ENCODE results near the gene PLCB1.
"Not testable (repeated sequence)": the region's sequence is repeated elsewhere in the genome, so short reads cannot be mapped to it uniquely, and the experiment has no call there.

Gene PLCB1

DNA sequence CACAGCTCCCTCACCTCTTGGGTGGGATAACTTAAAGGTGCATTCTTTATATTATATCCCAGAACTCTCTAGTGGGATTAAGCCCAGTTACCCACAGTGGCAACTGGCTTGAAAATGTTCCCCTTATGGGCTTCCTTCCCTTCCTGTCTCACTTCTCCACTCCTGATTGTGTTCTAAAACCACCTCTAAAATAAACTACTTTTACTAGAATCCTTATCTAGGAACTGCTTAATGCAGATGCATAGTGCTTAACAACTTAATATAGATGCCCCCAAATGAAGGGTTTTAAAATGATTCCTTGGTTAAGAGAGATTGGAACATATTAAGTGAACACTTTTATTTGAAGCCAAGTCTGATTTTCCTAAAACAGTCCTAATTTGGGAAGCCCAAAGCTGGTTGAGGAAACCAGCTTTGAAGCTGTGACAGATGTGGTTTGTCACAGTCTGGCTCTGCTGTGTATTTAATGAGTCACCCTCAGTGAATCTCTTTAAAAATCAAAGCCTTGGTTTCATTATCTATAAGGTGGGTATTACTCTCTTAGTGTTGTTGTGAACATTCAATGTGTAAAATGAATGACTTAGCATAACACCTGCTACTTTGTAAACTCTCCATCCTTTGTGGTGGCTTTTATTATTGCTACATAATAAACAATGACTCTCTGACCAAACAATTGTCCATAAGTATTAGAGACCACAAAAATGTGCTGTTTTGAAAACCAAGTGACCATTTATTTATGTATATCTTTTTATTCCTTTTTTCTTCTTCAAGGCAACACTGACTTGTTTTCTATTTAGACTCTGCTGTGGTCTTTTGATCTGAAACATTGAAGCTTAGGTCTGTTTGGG lies 24.4 kb downstream of the PLCB1 start:
- no peak for FAIRE-seq

DNA sequence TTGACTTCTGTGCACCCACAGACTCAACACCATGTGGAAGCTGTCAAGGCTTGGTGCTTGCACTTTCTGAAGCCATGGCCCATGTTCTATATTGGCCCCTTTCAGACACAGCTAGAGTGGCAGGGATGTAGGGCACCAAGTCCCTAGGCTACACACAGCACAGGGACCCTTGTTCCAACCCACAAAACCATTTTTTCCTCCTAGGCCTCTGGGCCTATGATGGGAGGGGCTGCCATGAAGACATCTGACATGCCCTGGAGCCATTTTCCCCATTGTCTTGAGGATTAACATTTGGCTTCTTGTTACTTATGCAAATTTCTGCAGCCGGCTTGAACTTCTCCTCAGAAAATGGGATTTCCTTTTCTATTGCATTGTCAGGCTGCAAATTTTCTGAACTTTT lies 27.2 kb downstream of the PLCB1 start:
- FAIRE-seq = not testable (repeated sequence)

DNA sequence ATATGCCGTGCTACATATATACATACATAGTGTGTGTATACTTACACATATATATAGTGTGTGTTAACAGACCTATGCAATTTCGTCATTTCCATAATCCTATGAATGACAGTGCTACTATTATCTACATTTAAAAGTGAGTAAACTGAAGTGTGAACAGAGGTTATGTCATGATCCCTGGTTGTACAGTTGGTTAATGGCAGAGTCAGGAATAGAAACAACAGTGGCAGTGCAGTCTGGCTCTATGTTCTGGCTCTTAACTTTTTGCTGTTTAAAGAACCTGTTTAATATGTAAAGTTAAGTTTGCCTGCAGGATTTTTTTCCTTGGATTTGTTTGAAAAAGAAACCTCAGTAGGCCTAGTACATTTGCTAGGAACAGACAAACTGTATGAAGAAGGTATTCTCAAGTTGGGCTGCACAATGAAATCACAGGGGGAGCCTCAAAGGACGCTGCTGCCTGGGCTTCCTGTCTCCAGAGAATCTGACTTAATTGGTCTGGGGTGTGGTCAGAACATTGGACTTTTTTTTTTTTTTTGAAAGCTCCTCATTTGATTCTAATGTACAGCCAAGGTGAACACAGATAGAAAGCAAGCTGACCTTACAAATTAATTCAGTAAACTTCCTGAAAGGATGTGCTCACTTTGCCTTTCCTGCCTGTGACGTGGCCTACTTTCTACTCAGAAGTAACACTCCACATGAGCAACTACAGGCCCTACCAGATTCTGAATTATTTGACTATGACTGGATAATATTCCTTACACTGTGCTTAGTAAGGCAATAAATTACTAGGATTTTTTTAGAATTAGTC lies 29.4 kb downstream of the PLCB1 start:
- no peak for FAIRE-seq

- FAIRE-seq = no peak
Observed at GRCh38 chr20:8162610-8163009, 30.5 kb downstream of the PLCB1 start.

DNA sequence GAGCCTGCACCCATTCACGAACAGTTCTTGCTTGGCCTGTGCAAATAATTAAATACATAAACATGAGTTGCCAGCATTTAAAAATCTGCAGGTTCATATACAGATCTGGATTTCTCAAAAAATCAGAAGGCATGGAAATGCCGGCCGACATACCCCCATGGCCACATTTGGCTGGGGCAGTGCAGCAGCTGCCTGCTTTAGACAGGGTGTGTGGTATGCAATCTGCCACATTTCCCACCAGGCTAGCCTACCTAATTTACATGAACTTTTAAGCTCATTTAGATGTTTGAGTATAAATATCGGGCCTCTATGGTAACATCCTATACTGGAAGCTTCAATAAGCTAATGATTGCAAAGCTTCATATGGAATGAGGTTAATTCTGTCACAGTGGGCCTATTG lies 31.5 kb downstream of the PLCB1 start:
- FAIRE-seq = no peak

DNA sequence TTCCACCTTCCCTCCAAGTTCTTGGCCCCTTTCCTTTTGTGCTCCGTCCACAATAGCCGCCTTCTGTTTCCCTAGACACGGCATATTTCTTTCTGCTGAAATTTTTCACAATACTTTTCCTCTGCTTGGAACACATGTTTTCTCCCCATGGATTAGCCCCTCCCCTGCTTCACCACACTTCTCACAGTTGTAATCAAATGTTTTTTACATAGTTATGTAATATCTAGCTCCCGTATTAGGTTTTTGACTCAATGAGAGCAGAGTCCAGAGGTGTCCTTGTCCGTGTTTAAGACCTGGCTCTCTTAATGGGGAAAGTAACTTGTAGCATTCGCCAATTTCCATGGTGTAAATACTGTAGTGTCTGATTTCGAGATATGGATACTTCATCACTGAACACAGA lies 34.7 kb downstream of the PLCB1 start:
- FAIRE-seq = no peak

DNA sequence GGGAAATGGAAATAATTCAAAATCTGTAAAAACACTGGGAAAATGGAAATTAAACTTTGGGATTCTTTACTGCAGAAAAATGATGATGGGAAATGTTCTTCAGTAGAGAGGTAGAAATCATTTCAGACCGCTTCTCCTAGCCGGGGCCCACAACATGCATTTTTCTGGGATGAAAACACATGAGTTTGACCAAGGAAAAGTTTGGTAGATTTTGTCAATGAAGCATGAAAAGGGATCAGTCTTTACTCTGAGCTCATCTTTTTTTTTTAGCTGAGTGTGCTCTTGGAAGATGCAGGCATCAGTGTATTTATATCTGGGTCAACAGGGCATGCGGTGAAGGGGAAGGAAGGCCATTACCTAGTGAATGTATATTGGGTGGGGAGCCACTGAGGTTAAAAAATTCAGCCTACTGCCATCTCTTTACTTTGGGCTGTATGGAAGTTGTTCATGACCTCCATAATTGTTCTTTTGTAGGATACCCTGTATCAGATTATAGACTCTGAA lies 36.8 kb downstream of the PLCB1 start:
- no peak for FAIRE-seq

- no peak for FAIRE-seq
Observed at GRCh38 chr20:8170921-8171320, 38.9 kb downstream of the PLCB1 start.

DNA sequence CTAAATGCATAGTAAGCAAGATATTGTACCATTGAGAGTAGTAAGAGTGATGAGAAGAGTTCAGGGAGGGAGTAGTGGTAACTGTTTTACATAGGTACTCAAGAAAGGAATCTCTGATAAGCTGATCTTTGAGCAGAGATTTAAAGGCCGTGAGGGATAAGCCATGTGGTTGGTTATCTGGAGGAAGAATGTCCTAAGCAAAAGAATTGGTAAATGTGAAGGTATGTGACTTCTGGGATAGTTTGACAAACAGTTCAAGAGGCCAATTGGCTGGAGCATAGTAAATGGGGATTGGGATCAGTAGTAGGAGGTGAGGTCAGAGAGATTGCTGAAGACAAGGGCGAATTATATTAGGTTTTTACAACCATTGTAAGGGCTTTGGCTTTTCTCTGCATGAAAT lies 40.1 kb downstream of the PLCB1 start:
- no peak for FAIRE-seq

GRCh38 chr20:8175741-8176675 lies 43.9 kb downstream of the PLCB1 start:
- FAIRE-seq = no peak

GRCh38 chr20:8183526-8183925 lies 51.5 kb downstream of the PLCB1 start:
- FAIRE-seq = no peak

- FAIRE-seq = no peak
Observed at GRCh38 chr20:8187740-8188139, 55.7 kb downstream of the PLCB1 start.

DNA sequence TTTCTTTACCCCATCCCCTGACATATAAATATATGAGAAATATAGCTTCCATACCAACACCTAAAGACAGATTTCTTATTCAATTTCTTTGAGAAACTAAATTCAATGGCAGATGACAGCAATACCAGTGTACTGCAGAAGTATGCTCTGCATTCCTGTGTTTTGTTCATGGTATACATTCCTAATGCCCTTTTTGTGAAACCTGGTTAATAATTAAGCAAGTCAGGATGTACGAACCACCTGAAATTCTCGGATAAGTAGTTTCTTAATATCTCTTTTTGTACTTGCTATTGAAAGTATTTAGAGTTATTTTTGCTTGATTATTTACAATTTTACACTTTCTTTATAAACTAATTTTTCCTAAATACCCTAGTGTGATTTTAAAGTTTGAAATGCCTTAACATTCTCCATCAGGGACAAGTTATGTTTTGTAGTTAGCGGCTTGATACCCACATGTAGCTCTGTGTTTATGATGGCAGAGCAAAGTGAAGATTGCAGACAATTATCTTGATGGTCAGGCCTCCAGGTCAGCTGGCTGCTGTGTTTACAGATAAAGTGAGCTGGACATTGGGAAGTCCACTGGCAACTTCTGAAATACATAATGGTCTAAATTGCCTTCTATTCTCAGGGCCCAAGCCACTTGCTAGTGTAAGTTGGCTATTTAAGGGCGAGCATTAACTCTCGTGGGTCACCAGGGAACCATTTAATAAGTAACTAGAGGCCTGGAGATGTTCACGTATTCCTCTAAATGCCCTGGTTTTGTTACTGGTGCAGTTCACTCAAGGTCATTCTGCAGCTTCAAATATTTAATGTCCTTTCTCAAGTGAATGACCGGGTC lies 58.2 kb downstream of the PLCB1 start:
- FAIRE-seq = no peak

GRCh38 chr20:8194721-8195120 lies 62.7 kb downstream of the PLCB1 start:
- no peak for FAIRE-seq

GRCh38 chr20:8196096-8196495 lies 64.0 kb downstream of the PLCB1 start:
- no peak for FAIRE-seq

DNA sequence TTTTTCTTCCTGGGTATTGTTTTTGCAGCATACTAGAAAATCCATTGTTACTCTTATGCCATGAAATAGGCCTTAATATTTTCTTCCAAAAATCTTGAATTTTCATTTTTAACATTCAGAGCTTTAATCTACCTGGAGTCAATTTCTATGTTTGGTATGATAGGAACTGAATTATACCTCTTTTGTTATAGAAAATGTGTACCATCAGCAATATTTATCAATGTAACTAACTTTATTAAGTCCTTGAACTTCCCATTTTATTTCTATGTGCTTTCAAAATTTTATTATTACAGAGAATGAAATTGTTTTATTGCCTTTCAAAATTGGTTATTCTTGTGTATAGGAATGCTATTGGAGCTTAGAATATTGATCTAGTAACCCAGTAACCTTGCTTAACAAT lies 68.2 kb downstream of the PLCB1 start:
- FAIRE-seq = no peak

GRCh38 chr20:8203366-8203765 lies 71.3 kb downstream of the PLCB1 start:
- FAIRE-seq = no peak

GRCh38 chr20:8205996-8206395 lies 73.9 kb downstream of the PLCB1 start:
- no peak for FAIRE-seq

DNA sequence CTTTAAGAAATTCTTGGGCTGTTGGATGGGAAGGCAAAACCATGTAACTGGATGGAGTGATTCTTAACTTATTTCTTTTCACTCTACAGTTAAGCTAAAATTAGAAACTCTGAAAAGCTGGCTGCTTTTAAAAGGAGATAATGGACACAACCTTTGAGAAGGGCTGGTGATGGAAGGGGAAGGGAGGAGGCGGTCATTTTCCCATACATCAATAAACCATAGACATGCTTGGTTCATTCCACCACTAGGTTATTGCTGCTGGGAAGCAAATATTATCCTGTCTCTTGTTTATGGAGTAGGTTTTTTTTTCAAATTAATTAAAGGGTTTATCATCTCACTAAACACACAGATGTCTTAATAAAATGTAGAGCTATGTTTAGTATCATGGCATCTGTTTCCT lies 76.2 kb downstream of the PLCB1 start:
- no peak for FAIRE-seq

GRCh38 chr20:8209061-8209460 lies 77.0 kb downstream of the PLCB1 start:
- no peak for FAIRE-seq

DNA sequence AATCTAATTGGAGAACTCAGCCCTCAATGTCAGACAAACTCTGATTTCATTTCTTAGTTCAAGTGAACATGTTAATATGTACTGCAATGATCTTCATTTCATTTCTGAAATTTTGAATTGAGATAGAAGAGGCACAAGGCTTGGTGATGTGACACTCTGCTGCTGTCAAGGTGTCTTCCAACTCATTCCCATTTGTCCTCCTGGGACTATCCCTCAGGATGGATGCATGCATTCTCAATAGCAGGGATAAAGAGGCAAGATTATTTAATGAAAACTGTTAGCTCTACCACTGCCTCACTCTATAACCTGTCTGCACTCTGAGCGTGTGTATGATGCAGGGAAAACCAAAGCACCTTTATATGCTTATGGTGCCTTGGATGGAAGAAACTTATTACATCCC lies 78.7 kb downstream of the PLCB1 start:
- FAIRE-seq = no peak

DNA sequence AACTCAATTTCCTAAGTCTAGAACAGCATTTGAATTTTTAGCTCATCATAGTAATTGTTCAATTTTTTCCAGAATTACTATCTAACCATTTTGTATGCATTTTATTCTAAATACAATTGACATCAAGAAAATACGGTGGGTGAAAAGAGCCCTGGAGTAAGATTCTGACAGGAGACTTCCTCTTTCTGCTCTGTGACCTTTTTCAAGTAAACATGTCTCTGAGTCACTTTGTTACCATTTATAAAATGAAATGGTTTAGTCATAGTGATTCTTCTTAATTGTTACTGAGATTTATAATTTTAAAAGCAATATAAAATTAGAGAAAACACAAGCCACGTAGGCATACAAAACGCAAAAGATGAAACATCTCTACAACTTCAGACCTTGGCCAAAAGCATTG lies 80.2 kb downstream of the PLCB1 start:
- no peak for FAIRE-seq
